Right cardiac atrium (tissue), 5 donors: ENCODE measurements around the gene SPDYE4. TPM values are rescaled to one million over a fixed set of nuclear protein-coding genes. Genes with fewer than 3 reads are reported as not detected.
A peak's percentile ranks its signal among the peaks of the same experiment; 100 is the strongest.

ENCODE experiments used
- ATAC-seq, 2 donors: fragments of 200-7000 bp; cut with Tn5 transposase; one replicate each; pipeline versions ENCODE4 v1.8.0 to v1.9.1; 2020; ENCODE audit warnings: moderate library complexity in 2 of 2, mild to moderate bottlenecking in 1 of 2
- DNase-seq, 3 donors: peaks; one replicate each; pipeline ENCODE4 v3.0.0-alpha.2; 2020
- H3K27ac ChIP-seq: one replicate; pipeline ENCODE4 v1.5.1; 2013; ENCODE audit warnings: mild to moderate bottlenecking, low read length, control low read depth, moderate library complexity
- H3K27me3 ChIP-seq: one replicate; pipeline ENCODE4 v1.6.1; 2013; ENCODE audit not compliant: control insufficient read depth, insufficient read depth
- H3K4me1 ChIP-seq: one replicate; pipeline ENCODE4 v1.6.1; 2013; ENCODE audit warnings: low read length; ENCODE audit not compliant: control insufficient read depth, insufficient read depth
- H3K4me3 ChIP-seq: one replicate; pipeline ENCODE4 v1.5.1; 2013; ENCODE audit warnings: low read length, control low read depth
- H3K9me3 ChIP-seq: one replicate; pipeline ENCODE4 v1.6.1; 2013; ENCODE audit warnings: low read length; ENCODE audit not compliant: control insufficient read depth
- WGBS: extraction: QIAGEN DNeasy Blood & Tissue Kit; methylation state at CpG from one replicate; pipeline ENCODE4 v1.1.7; 2013; 5-methylcytosine and 5-hydroxymethylcytosine counted together
- intact Hi-C, 4 donors: fragments of 100-400 bp; cut with DNase I; formaldehyde crosslinking; loops; one replicate each; pipeline versions ENCODE4 v1.11.0 to v1.14.0; 2022 to 2023
- polyA plus RNA-seq: library from polyadenylated mRNA; stranded (reverse); fragments of 200-250 nt; gene quantifications from one replicate; pipeline ENCODE4 v1.2.3, GENCODE V29; 2013
- total RNA-seq, 4 donors: library from RNA; stranded (reverse); fragmentation: NEBNext Ultra II Directional; extraction: Animal tissue kit (Norgen Biotek cat#: 25700); gene quantifications; one replicate each; pipeline ENCODE4 v1.2.1, GENCODE V29; 2021
- donor health status: healthy with polysubstance abuse.
- donor health status: DM: no; HTN: yes; CAD: no.
- donor health status: DM: no; HTN: no; CAD: no.
- donor health status: DM: no; HTN: yes; CAD: no; lungs with severe emphysema.
- donor health status: DM: yes; HTN: yes; CAD: no.

The SPDYE4 gene
- total and polyA plus RNA-seq, 5 donors = not detected

GRCh38 chr17:8798176-8798845 lies 40.0 kb upstream of the SPDYE4 start:
- 66% methylated on average over 23 of the region's 23 CpGs for WGBS
- intact Hi-C loops = no loop called here
- Histone ChIP-seq H3K4me1 (no peaks in the 10 kb centered on the region), H3K9me3 (no peaks in the 10 kb centered on the region), H3K27ac (no peak overlapping the region), H3K27me3 (no peaks in the 10 kb centered on the region), H3K4me3 (no peak overlapping the region)
- DNase-seq = no peak
- ATAC-seq = no peak

- Histone ChIP-seq H3K4me3 (no peak overlapping the region), H3K27me3 (no peaks in the 10 kb centered on the region), H3K27ac (no peak overlapping the region), H3K9me3 (no peaks in the 10 kb centered on the region), H3K4me1 (no peaks in the 10 kb centered on the region)
- intact Hi-C loops = no loop called here
- ATAC-seq = no peak
- WGBS = 89% methylated on average over 14 of the region's 14 CpGs
- no peak for DNase-seq
Measured at GRCh38 chr17:8797621-8798175, 39.4 kb upstream of the SPDYE4 start.

- no peak overlapping the region for H3K27ac ChIP-seq
- no peaks in the 10 kb centered on the region for H3K9me3 ChIP-seq
- no peak overlapping the region for H3K4me3 ChIP-seq
- DNase-seq = no peak
- no peaks in the 10 kb centered on the region for H3K27me3 ChIP-seq
- ATAC-seq = no peak
- intact Hi-C loops = no loop called here
- WGBS = 37% methylated on average over 7 of the region's 7 CpGs
- H3K4me1 ChIP-seq = no peaks in the 10 kb centered on the region
Measured at GRCh38 chr17:8794636-8795035, 36.3 kb upstream of the SPDYE4 start.

- Histone ChIP-seq H3K27ac (no peak overlapping the region), H3K4me3 (no peak overlapping the region), H3K27me3 (no peaks in the 10 kb centered on the region), H3K9me3 (no peaks in the 10 kb centered on the region), H3K4me1 (no peaks in the 10 kb centered on the region)
- DNase-seq = no peak
- intact Hi-C loops = no loop called here
- 46% methylated on average over 2 of the region's 2 CpGs for WGBS
- no peak for ATAC-seq
Measured at GRCh38 chr17:8793649-8794048, 35.3 kb upstream of the SPDYE4 start.

GRCh38 chr17:8792646-8793045 lies 34.3 kb upstream of the SPDYE4 start:
- Histone ChIP-seq H3K27me3 (no peaks in the 10 kb centered on the region), H3K9me3 (no peaks in the 10 kb centered on the region), H3K4me1 (no peaks in the 10 kb centered on the region), H3K4me3 (no peak overlapping the region), H3K27ac (no peak overlapping the region)
- WGBS = 85% methylated on average over 6 of the region's 6 CpGs
- no peak for ATAC-seq
- DNase-seq = no peak
- intact Hi-C loops = no loop called here

GRCh38 chr17:8791910-8792270 lies 33.5 kb upstream of the SPDYE4 start:
- Histone ChIP-seq H3K9me3 (no peaks in the 10 kb centered on the region), H3K4me1 (no peaks in the 10 kb centered on the region), H3K27ac (no peak overlapping the region), H3K4me3 (no peak overlapping the region), H3K27me3 (no peaks in the 10 kb centered on the region)
- intact Hi-C loops = no loop called here
- no peak for ATAC-seq
- no peak for DNase-seq
- WGBS = 74% methylated on average over 2 of the region's 2 CpGs

- H3K4me1 ChIP-seq = no peaks in the 10 kb centered on the region
- intact Hi-C loops = no loop called here
- H3K4me3 ChIP-seq = no peak overlapping the region
- ATAC-seq (no peak), DNase-seq (no peak)
- H3K27me3 ChIP-seq = no peaks in the 10 kb centered on the region
- 86% methylated on average over 4 of the region's 4 CpGs for WGBS
- H3K27ac ChIP-seq = no peak overlapping the region
- no peaks in the 10 kb centered on the region for H3K9me3 ChIP-seq
Measured at GRCh38 chr17:8791248-8791909, 33.0 kb upstream of the SPDYE4 start.

- intact Hi-C loops = loop anchor here in 3 of 4 donors (5.0 to 10.0 kb wide), 3 partner anchors 375 to 385 kb away; no protein-coding TSS in a partner anchor
- no peaks in the 10 kb centered on the region for H3K9me3 ChIP-seq
- no peaks in the 10 kb centered on the region for H3K4me1 ChIP-seq
- 55% methylated on average over 10 of the region's 10 CpGs for WGBS
- DNase-seq = no peak
- H3K27ac ChIP-seq = no peak overlapping the region
- no peaks in the 10 kb centered on the region for H3K27me3 ChIP-seq
- no peak overlapping the region for H3K4me3 ChIP-seq
- ATAC-seq = no peak
Measured at GRCh38 chr17:8789743-8790142, 31.4 kb upstream of the SPDYE4 start.

GRCh38 chr17:8788998-8789397 lies 30.7 kb upstream of the SPDYE4 start:
- intact Hi-C loops = loop anchor here in 3 of 4 donors (5.0 to 10.0 kb wide), 3 partner anchors 374 to 384 kb away; no protein-coding TSS in a partner anchor
- no peaks in the 10 kb centered on the region for H3K4me1 ChIP-seq

GRCh38 chr17:8785547-8786413 lies 27.4 kb upstream of the SPDYE4 start:
- DNase-seq (peak; percentile 74 to 93 (median 92)), ATAC-seq (peak; percentile 90 to 91)
- Histone ChIP-seq H3K4me1 (no peaks in the 10 kb centered on the region), H3K9me3 (no peaks in the 10 kb centered on the region), H3K27ac (no peak overlapping the region), H3K27me3 (no peaks in the 10 kb centered on the region), H3K4me3 (no peak overlapping the region)
- intact Hi-C loops = loop anchor here (2.0 to 10.0 kb wide), 4 partner anchors 371 to 381 kb away; no protein-coding TSS in a partner anchor
- WGBS = 25% methylated on average over 19 of the region's 19 CpGs

More at GRCh38 chr17:8788998-8789397, 30.7 kb upstream of the SPDYE4 start:
- 90% methylated on average over 2 of the region's 2 CpGs for WGBS
- Histone ChIP-seq H3K27ac (no peak overlapping the region), H3K9me3 (no peaks in the 10 kb centered on the region), H3K4me3 (no peak overlapping the region), H3K27me3 (no peaks in the 10 kb centered on the region)
- no peak for ATAC-seq
- no peak for DNase-seq
